GM21723 (cell line): ENCODE results near the gene ESYT2.
A peak's percentile ranks its signal among the peaks of the same experiment; 100 is the strongest.

Experiments used
- ATAC-seq: cut with Tn5 transposase; IDR thresholded peaks from one replicate; pipeline ENCODE4 v1.9.1; 2021; ENCODE audit warnings: mild to moderate bottlenecking, moderate library complexity; ENCODE audit not compliant: unreplicated experiment

ESYT2 gene

DNA sequence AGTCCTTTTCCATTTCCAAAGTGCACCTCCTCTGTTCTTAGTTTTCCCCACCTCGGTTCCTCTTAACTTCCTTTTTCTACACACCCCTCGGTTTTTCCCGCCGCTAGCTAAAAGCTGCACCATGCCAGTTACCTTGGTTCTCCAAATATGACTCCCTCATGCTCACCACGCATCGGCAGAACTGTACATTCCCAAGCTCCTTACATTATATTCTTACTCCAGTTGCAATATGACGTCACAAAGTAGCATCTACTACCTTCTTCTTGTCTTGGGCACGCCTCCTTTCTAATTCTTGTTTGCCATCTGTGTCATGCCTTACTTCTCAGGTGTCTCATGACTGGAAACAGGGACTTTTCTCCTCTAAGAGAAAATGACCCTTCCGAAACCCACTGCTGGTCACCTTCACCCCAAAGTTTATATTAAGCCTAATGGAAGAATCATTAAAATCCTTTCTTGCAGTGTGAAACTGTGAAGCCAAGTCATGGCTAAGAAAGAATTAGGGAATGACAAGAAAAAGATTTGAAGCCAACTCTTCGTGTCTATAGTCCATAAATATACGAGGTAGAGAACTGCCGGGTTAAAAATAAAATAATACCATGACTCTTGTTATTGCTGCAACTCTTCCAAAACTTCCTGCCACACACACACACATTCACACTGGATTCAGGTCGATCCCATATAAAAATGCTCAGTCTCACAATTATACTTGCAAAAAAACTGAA lies 1.7 kb downstream of the ESYT2 start:
- no peak for ATAC-seq

DNA sequence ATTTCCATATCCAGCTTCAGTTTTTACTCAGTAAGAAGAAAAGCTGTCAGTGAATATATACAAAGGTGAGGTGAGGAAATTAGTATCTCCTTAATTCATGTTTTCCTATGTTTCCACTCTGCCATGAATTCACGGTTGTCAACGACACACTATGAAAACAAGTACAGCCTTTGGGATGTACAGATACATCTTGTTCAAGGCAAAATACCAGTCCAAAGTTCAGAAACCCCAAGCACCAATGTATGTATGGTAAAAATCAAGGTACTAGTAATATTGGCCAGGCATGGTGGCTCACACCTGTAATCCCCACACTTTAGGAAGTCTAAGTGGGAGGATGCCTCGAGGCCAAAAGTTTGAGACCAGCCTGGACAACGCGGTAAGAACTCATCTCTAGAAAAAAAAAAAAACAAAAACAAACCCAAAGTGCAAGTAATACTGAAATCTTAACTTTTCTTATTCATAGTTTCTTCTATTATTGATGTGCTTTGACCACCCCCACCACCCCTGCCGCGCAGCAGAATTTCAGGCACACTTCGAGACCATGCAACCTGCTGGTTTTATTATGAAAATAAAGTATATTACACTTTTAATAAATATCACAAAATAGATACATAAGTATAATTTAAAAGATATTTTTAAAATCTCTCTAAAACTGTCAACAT lies 3.5 kb downstream of the ESYT2 start:
- ATAC-seq, result no peak

DNA sequence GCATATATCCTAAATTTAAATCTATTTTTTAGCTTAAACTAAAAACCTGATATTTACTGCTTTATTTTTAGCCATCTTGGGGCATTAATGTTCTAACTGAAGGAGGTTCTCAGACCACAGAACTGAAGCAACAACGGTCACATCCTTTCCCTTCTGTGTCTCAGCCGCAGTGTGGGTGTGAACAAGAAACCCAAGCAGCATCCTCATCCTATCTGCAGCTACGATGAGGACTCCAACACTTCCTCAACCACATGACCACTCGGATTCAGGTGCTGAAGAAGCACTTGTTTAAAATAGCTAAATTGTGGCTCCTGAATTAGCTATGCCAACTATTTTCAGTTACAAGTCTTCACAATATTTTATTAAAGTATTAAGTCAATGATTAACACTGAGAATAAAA lies 5.3 kb downstream of the ESYT2 start:
- ATAC-seq, result peak; percentile 54

DNA sequence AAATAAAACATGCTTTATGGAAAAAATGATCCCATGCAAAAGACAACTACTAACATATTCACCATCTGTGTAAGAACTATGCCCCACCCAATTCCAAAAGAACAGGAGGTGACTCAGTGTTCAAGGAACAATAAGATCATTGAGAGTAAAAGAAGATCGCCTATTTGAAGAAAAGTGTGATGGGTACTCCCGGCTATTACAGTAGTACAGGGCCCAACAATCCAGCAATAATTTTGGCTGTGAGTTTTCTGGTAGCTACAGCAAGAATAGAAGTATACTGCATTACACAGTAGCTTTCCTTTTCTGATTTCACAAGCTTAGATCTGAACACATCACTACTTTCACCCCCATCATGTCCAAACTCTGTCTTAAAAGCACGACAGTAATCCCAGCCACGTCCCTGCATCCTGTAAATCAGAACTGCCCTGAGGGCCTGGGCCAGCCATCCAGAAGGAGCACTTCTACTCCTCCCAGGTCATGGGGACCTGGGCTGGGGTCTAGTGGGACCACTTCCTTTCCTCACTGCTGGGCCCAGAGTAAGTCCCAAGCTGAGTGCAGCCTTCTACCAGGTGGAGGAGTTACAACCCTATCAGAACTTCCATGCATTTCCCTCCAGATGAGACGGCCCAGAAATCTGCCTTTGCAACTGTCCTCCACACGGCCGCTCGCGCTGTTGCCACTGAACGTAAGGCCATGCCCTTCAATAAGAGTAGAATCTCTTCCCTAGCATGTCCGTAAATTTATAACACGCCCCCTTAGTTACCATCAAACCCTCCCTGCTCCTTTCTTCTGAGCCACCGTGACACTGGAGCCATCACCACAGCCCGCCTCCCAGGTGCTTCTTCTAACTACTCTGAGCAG lies 7.9 kb downstream of the ESYT2 start:
- no peak for ATAC-seq

DNA sequence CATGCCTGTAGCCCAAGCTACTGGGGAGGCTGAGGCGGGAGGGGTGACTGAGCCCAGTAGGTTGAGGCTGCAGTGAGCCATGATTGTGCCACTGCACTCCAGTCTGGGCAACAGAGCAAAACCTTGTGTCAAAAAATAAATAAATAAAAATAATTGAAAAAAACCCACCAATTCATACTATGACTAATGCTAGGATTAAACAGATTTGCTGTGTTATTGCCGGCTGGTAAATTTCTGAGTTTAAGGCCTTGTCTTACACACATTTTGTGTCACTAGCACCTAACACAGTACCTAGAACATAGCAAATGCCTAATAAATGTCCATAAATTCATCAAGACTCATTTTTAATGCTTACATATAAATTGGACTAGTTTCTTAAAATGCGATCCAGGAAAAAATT lies 8.7 kb downstream of the ESYT2 start:
- ATAC-seq, result no peak

DNA sequence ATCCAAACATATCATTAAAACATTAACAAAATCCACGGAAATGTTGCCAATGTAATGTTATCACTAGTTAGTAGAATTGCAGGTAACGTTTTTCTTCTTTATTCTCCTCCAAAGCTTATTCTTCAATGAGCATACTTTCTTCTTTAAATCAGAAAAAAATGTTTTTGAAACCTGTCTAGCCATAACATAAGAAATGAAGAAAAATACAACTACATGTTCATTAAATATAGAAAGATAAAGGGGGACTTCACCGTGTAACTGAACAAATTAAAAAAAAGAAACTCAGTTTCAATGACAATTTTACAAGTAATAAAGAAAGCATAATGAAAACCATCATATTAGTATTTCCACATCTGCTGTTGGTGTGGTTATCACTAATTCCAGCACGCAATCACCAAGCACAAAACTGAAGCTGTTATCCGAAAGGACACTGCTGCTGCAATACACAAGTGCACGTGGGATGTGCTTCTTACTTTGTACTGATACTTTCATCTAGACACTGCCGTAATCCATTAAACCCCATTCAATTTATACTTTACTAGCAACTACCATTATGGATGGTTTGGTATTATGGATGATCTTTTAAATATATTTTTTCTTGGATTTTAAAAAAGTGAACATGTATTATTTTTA lies 9.6 kb downstream of the ESYT2 start:
- no peak for ATAC-seq

DNA sequence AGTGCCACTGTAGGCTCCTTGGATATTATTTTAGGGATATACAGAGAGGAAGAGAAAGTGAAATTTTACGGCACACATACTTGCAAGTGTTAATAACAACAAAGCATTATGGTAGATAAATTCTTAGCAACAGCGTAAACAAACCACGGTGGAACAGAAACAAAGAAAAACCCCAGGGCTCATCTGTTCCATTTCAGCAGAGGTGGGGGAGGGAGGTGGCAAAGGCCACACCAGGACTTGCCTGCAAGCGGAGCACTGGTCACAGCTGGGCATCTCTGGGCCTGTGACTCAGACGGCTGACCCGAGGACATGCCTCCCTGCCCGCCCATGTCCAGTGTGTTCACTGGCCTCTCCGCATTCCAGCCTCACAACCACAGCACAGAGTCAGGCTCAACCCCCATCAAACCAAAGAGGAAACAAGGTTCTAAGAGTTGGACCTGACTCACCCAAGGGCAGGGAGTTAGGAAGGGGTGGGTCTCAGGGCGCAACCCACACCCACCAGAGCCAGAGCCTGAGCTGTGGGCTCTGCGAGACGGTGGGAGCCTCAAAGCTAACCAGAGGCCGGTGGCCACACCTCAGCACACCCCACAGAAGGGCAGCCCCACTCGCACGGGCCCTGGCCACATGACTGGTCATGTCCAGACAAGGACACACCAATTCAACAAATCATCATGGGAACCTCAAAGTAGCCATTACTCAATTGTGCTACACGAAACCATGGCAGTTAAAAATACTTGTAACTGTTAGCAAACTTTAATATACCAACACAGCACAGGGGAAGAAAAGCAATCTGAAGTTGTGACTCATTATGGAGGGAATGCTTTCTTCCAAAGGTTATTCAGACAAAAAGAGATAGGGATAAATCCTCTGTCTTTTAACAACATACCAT lies 10.7 kb downstream of the ESYT2 start:
- peak; percentile 92 for ATAC-seq

DNA sequence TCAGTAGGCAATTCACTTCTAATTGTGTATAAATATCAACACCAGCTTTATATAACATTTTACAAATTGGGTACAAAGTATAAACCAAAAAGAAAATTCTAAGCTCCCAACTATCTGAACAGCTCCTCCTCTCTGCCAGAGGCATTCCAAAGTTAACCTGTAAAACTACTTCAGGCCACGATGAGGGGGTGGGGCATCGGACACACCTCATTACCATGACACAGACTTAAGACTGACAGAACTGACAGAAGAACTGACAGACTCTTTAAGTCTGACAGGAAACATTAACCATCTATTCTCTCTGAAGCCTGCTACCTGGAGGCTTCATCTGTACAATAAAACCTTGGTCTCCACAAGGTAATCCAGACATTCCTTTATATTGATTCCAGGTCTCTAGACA lies 12.3 kb downstream of the ESYT2 start:
- ATAC-seq, result no peak

DNA sequence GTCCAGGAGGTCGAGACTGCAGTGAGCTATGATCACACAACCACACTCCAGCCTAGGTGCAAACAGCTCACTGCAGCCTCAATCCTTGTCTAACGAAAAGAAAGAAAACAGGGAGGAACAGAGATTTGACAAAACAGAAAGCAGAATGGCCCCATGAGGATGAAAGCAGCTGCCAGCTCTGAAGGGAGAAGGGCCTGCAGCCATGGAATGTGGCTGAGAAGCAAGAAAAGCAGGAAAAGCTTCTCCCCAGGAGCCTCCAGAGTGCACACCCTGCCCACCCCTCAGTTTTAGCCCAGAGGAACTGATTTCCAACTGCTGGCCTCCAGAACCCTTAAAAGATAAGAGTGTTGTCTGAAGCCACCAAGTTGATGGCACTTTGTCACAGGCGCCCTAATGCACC lies 13.0 kb downstream of the ESYT2 start:
- no peak for ATAC-seq

DNA sequence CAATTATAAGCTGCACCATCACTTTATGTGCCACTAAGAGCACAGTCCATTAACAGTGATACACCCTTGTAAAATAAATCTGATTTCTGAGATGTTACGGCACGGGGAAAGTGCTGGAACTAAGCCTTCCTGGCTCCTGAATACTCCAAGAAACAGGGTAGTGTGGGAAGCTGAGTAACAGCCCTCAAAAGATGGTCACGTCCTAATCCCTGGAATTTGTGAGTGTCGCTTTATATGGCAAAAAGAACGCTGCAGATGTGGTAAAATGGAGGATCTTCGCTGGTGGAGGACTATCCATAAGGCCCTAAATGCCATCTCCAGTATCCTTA lies 13.5 kb downstream of the ESYT2 start:
- no peak for ATAC-seq

DNA sequence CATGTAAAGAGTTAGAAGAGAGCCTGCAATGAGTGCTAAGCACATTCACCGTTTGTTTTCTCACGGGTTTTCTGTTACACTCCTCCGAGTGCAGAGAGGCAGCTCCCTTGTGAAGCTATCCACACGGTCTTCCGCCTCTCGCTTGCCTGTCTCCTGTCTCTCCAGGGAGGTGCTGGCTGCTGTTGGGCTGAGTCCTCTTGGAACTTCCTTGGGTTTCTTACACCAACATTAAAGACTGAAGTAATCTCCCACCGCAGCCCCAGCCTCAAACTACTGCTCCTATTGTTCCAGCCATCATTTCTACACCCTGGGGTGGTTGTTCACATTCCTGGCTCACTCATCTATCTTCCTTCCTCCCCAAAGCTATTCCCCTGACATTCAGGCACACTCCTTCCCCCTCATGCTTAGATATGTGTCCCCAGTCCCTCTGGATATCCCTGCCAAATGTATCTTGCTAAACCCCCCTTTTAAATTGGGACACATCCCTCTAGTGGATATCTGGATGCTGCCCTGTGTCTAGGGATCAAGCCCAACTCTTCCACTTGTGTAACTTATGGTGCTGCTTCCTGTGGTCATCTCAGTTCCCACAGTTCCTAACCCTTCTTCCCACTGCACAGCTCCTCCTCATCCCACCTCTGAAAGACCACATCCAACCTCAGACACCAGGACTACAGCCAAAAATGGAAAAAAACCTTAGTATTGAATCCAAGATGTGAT lies 14.1 kb downstream of the ESYT2 start:
- no peak for ATAC-seq

DNA sequence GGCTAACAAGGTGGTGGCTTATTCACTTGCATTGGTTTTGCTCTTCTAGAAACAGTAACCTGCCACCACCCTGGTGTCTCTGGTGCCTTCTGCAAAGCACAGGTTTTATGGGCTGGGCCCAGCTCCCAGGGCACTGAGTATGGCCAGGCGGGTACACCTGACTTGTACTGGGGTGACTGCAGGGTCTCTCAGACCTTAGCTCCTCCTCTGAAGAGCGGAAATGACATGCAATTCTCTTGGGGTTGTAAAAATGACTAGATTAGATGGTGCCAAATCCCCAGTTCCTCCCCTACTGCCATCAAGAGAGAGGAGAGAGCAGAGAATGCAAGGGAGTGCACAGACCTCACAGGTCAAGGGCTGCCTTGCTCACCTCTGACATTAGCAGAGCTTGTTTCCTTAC lies 14.7 kb downstream of the ESYT2 start:
- ATAC-seq, result no peak

DNA sequence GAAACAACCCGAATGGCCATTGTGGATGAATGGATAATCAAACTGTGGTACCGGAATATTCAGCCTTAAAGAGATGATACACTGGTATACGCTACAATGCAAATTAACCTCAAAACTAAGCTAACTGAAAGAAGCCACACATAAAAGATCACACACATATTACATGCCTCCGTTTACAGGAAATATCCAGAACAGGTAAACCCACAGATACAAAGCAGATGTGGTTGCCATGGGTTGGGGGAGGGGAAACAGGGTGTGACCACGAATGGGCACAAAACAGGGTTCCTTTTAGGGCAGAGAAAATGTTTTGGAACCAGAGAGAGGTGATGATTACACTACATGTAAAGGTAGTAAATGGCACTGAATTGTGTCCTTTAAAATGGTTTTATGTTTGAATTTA lies 16.6 kb downstream of the ESYT2 start:
- ATAC-seq, result no peak

DNA sequence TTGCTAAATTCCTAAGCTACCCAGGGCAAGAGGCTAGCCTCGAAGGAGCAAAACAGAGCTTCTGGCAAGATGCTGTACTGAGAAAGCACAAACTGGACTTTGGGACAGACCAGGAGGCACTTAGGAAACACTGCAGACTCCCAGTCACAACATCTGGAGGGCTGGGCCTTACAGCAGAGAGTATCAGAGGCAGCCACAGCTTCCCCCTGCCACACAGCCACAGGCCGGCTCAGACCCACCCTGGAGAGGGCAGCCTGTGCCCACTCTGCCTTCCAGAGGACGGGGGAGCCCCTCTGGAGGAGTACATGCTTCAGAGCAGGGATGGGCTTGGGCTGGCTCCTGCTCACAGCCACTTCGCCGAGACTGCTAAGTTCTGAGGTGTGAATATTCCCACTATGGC lies 17.4 kb downstream of the ESYT2 start:
- no peak for ATAC-seq

DNA sequence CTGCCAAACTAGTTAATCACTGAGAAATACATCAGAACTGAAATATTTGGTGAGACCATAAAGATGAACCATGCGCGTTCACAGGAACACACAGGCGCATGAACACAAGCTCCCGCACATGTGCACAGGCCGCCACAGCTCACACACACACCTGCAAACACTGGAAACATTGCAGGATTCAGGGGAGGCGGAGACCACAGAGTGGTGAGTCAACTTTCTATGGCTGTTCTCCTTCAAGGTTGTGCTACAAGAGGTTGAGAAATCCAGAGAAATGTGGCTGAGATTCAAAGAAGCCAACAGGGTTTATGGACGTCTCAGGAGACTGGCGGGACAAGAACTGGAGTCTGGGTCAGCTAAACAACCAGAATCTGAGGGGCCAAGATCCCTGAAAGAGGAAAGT lies 17.8 kb downstream of the ESYT2 start:
- no peak for ATAC-seq

DNA sequence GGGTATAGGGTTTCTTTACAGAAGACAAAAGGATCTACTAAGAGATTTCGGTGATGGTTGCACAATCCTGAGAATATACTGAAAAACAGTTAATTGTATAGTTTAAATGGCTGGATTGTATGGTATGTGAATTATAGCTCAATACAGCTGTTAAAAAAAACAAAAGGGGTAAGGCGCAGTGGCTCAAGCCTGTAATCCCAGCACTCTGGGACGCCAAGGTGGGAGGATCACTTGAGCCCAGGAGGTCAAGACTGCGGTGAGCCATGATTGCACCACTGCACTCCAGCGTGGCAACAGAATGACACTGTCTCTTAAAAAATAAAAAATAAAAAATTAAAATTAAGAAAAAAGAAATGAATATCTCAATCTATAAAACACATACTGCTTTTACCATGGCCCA lies 18.5 kb downstream of the ESYT2 start:
- ATAC-seq, result no peak

DNA sequence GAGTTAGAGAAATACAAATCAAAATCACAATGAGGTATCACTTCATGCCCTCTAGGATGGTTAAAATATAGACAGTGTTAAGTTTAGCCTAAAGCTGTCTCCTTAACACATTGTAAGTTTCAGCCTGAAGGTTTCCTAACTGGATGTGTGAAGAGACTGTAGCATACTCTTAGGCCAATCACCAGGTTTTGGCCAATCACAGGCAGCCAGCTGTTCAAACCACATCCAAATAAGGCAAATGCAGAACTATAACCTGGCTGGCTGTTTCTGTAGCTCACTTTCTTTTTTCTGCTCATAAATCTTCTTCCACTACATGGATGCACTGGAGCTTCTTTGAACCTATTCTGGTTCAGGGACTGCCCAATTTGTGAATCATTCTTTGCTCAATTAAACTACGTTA lies 19.7 kb downstream of the ESYT2 start:
- ATAC-seq, result peak; percentile 95

DNA sequence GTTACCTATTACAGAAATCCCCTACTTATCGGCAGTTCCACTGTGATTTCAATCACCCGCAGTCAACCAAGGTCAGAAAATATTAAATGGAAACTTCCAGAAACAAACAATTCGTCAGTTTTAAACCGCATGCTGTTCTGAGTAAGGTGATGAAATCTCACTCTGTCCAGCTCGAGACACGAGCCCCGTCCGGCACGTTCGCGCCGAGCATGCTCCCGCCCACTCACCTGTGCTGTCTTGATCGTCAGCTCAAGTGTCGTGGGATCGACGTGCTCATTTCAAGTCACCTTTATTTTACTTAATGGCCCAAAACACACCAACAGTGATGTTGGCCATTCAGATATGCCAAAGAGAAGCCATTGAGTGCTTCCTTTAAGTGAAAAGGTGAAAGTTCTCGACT lies 21.2 kb downstream of the ESYT2 start:
- no peak for ATAC-seq

DNA sequence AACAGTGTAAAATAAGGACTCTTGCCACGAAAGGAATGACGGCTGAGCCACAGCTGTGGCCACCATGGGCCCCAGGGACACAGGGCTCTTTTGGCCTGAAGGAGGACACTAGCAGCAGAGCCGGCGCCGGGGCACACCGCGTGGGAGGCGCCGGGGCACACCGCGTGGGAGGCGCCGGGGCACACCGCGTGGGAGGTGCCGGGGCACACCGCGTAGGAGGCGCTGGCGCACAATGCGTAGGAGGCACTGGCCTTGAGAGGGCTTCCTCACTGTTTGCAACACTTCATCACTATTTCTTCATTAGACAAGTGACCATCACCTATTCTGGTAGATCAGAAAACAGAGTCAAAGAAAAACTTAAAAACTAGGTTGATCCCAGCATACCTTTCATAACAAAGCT lies 23.4 kb downstream of the ESYT2 start:
- ATAC-seq, result no peak

DNA sequence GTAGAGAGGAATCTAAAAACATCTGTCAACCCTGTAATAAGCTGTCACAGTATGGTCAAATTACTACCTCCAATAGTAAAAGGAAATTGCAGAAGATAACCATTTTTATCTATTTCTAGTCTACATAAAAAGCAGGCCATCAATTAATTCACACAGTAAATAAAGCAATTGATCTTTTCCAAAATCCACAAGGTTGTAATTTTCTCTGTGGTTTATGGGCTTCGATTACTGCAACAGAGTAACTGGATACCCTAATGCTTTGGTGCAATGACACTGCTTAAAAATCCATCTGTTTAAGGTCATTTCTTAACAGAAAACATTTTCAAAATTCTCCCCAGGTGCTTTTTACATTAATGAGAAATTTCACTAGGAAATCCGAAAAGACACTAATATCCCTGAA lies 23.9 kb downstream of the ESYT2 start:
- ATAC-seq, result no peak
